Measurements from ENCODE around the gene CRK. TPM values are rescaled to one million over a fixed set of nuclear protein-coding genes. Genes with fewer than 3 reads are reported as not detected.
"Not testable (repeated sequence)": the region's sequence is repeated elsewhere in the genome, so short reads cannot be mapped to it uniquely, and the experiment has no call there.

Gene CRK
- total RNA-seq, 1 donor from 2014 or later, result 46.4 TPM

- TF ChIP-seq, protein P1, sequence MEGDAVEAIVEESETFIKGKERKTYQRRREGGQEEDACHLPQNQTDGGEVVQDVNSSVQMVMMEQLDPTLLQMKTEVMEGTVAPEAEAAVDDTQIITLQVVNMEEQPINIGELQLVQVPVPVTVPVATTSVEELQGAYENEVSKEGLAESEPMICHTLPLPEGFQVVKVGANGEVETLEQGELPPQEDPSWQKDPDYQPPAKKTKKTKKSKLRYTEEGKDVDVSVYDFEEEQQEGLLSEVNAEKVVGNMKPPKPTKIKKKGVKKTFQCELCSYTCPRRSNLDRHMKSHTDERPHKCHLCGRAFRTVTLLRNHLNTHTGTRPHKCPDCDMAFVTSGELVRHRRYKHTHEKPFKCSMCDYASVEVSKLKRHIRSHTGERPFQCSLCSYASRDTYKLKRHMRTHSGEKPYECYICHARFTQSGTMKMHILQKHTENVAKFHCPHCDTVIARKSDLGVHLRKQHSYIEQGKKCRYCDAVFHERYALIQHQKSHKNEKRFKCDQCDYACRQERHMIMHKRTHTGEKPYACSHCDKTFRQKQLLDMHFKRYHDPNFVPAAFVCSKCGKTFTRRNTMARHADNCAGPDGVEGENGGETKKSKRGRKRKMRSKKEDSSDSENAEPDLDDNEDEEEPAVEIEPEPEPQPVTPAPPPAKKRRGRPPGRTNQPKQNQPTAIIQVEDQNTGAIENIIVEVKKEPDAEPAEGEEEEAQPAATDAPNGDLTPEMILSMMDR (IDR thresholded peaks at IDR 0.05; ENCODE audit: partially characterized antibody, unreplicated experiment), result no peak
- H3K27ac Mint-ChIP-seq (ENCODE audit: unreplicated experiment), result no peak overlapping the region
- no peaks in the 10 kb centered on the region for H3K36me3 Mint-ChIP-seq (ENCODE audit: unreplicated experiment)
These were observed 35.9 kb downstream of the CRK start for GRCh38 chr17:1420163-1420562.

DNA sequence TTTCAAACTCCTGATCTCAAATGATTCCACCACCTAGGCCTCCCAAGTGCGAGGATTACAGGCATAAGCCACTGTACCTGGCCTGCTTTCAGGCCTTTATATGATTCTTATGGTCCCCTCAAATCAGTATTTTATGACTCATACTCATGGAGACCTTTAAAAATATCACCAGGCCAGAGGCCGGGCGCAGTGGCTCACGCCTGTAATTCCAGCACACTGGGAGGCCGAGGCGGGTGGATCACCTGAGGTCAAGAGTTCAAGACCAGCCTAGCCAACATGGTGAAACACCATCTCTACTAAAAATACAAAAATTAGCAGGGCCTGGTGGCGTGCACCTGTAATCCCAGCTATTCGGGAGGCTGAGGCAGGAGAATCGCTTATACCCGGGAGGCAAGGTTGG lies 37.6 kb downstream of the CRK start:
- not testable (repeated sequence) for H3K4me3 Mint-ChIP-seq (ENCODE audit: unreplicated experiment); DNase-seq; H3K9me3 Mint-ChIP-seq (ENCODE audit: unreplicated experiment); H3K27me3 Mint-ChIP-seq (ENCODE audit: unreplicated experiment); H3K36me3 Mint-ChIP-seq (ENCODE audit: unreplicated experiment); H3K27ac Mint-ChIP-seq (ENCODE audit: unreplicated experiment); H3K4me1 Mint-ChIP-seq (ENCODE audit: low read depth, unreplicated experiment)

More at GRCh38 chr17:1420163-1420562, 35.9 kb downstream of the CRK start:
- Mint-ChIP-seq H3K27me3 (ENCODE audit: unreplicated experiment) (peaks cover 2% of the 10 kb centered on the region), H3K4me3 (ENCODE audit: unreplicated experiment) (no peak overlapping the region), H3K4me1 (ENCODE audit: low read depth, unreplicated experiment) (peaks cover 4% of the 10 kb centered on the region), H3K9me3 (ENCODE audit: unreplicated experiment) (no peaks in the 10 kb centered on the region)
- DNase-seq, result no peak

- Mint-ChIP-seq H3K27me3 (ENCODE audit: unreplicated experiment) (no peaks in the 10 kb centered on the region), H3K27ac (ENCODE audit: unreplicated experiment) (no peak overlapping the region), H3K9me3 (ENCODE audit: unreplicated experiment) (peaks cover 3% of the 10 kb centered on the region), H3K4me3 (ENCODE audit: unreplicated experiment) (no peak overlapping the region), H3K4me1 (ENCODE audit: low read depth, unreplicated experiment) (no peaks in the 10 kb centered on the region), H3K36me3 (ENCODE audit: unreplicated experiment) (no peaks in the 10 kb centered on the region)
- TF ChIP-seq, protein P1 (IDR thresholded peaks at IDR 0.05; ENCODE audit: partially characterized antibody, unreplicated experiment), result no peak
- DNase-seq, result no peak
These were observed 39.6 kb downstream of the CRK start for GRCh38 chr17:1416414-1416813.

GRCh38 chr17:1414634-1415033 lies 41.4 kb downstream of the CRK start:
- H3K27ac Mint-ChIP-seq (ENCODE audit: unreplicated experiment), result no peak overlapping the region
- no peak for DNase-seq
- no peaks in the 10 kb centered on the region for H3K36me3 Mint-ChIP-seq (ENCODE audit: unreplicated experiment)
- H3K4me3 Mint-ChIP-seq (ENCODE audit: unreplicated experiment), result no peak overlapping the region
- H3K4me1 Mint-ChIP-seq (ENCODE audit: low read depth, unreplicated experiment), result no peaks in the 10 kb centered on the region
- no peaks in the 10 kb centered on the region for H3K27me3 Mint-ChIP-seq (ENCODE audit: unreplicated experiment)
- TF ChIP-seq, protein P1 (IDR thresholded peaks at IDR 0.05; ENCODE audit: partially characterized antibody, unreplicated experiment), result no peak
- H3K9me3 Mint-ChIP-seq (ENCODE audit: unreplicated experiment), result peaks cover 3% of the 10 kb centered on the region

- no peak for DNase-seq
- Mint-ChIP-seq H3K4me1 (ENCODE audit: low read depth, unreplicated experiment) (no peaks in the 10 kb centered on the region), H3K4me3 (ENCODE audit: unreplicated experiment) (no peak overlapping the region), H3K27me3 (ENCODE audit: unreplicated experiment) (no peaks in the 10 kb centered on the region), H3K27ac (ENCODE audit: unreplicated experiment) (no peak overlapping the region), H3K9me3 (ENCODE audit: unreplicated experiment) (peaks cover 3% of the 10 kb centered on the region), H3K36me3 (ENCODE audit: unreplicated experiment) (no peaks in the 10 kb centered on the region)
- TF ChIP-seq, protein P1 (IDR thresholded peaks at IDR 0.05; ENCODE audit: partially characterized antibody, unreplicated experiment), result no peak
These were observed 41.9 kb downstream of the CRK start for GRCh38 chr17:1414001-1414574.

Data from glutamatergic neuron (in vitro differentiated cells).